Activated naive CD8-positive, alpha-beta T cell (primary cell): ENCODE measurements around the gene KCNG4.

ENCODE experiments used
- H3K27ac Mint-ChIP-seq: one replicate; pipeline ENCODE4 v1.8.0; 2021; ENCODE audit warnings: mixed read lengths
- H3K27me3 Mint-ChIP-seq: one replicate; pipeline ENCODE4 v1.8.0; 2021; ENCODE audit warnings: mixed read lengths
- H3K36me3 Mint-ChIP-seq: one replicate; pipeline ENCODE4 v1.8.0; 2021; ENCODE audit warnings: mixed read lengths
- H3K4me1 Mint-ChIP-seq: one replicate; pipeline ENCODE4 v1.8.0; 2021; ENCODE audit warnings: low read depth, mixed read lengths
- H3K4me3 Mint-ChIP-seq: one replicate; pipeline ENCODE4 v1.8.0; 2021; ENCODE audit warnings: mild to moderate bottlenecking, mixed read lengths
- H3K9me3 Mint-ChIP-seq: one replicate; pipeline ENCODE4 v1.8.0; 2021; ENCODE audit warnings: low read depth, mixed read lengths

Gene KCNG4

GRCh38 chr16:84271866-84272265, 32.1 kb upstream of the KCNG4 start:
- Mint-ChIP-seq H3K4me1 (no peaks in the 10 kb centered on the region), H3K27me3 (peaks cover 4% of the 10 kb centered on the region), H3K9me3 (no peaks in the 10 kb centered on the region), H3K27ac (no peak overlapping the region), H3K4me3 (no peak overlapping the region), H3K36me3 (no peaks in the 10 kb centered on the region)

GRCh38 chr16:84271037-84271436, 31.2 kb upstream of the KCNG4 start:
- no peak overlapping the region for H3K4me3 Mint-ChIP-seq

GRCh38 chr16:84270531-84270930, 30.7 kb upstream of the KCNG4 start:
- Mint-ChIP-seq H3K4me1 (no peaks in the 10 kb centered on the region), H3K4me3 (no peak overlapping the region), H3K27me3 (peaks cover 3% of the 10 kb centered on the region), H3K9me3 (no peaks in the 10 kb centered on the region), H3K36me3 (no peaks in the 10 kb centered on the region), H3K27ac (no peak overlapping the region)

More at GRCh38 chr16:84271037-84271436, 31.2 kb upstream of the KCNG4 start:
- no peaks in the 10 kb centered on the region for H3K4me1 Mint-ChIP-seq
- no peaks in the 10 kb centered on the region for H3K36me3 Mint-ChIP-seq
- no peaks in the 10 kb centered on the region for H3K9me3 Mint-ChIP-seq
- H3K27ac Mint-ChIP-seq: no peak overlapping the region
- peaks cover 6% of the 10 kb centered on the region for H3K27me3 Mint-ChIP-seq

- H3K4me3 Mint-ChIP-seq: no peak overlapping the region
- H3K27ac Mint-ChIP-seq: no peak overlapping the region
- H3K4me1 Mint-ChIP-seq: no peaks in the 10 kb centered on the region
- no peaks in the 10 kb centered on the region for H3K36me3 Mint-ChIP-seq
- peaks cover 4% of the 10 kb centered on the region for H3K27me3 Mint-ChIP-seq
- H3K9me3 Mint-ChIP-seq: no peaks in the 10 kb centered on the region
Observed at GRCh38 chr16:84270071-84270470, 30.3 kb upstream of the KCNG4 start.

GRCh38 chr16:84268291-84269040, 28.7 kb upstream of the KCNG4 start:
- H3K4me1 Mint-ChIP-seq: no peaks in the 10 kb centered on the region
- H3K9me3 Mint-ChIP-seq: no peaks in the 10 kb centered on the region
- H3K27ac Mint-ChIP-seq: no peak overlapping the region
- no peak overlapping the region for H3K4me3 Mint-ChIP-seq
- H3K36me3 Mint-ChIP-seq: no peaks in the 10 kb centered on the region
- H3K27me3 Mint-ChIP-seq: peaks cover 4% of the 10 kb centered on the region

GRCh38 chr16:84267380-84267779, 27.6 kb upstream of the KCNG4 start:
- no peaks in the 10 kb centered on the region for H3K36me3 Mint-ChIP-seq
- H3K27me3 Mint-ChIP-seq: peaks cover 4% of the 10 kb centered on the region
- H3K4me3 Mint-ChIP-seq: no peak overlapping the region
- H3K4me1 Mint-ChIP-seq: no peaks in the 10 kb centered on the region
- no peaks in the 10 kb centered on the region for H3K9me3 Mint-ChIP-seq
- H3K27ac Mint-ChIP-seq: no peak overlapping the region

GRCh38 chr16:84266451-84266850, 26.6 kb upstream of the KCNG4 start:
- H3K4me3 Mint-ChIP-seq: no peak overlapping the region
- H3K4me1 Mint-ChIP-seq: no peaks in the 10 kb centered on the region
- no peaks in the 10 kb centered on the region for H3K9me3 Mint-ChIP-seq
- H3K27me3 Mint-ChIP-seq: peaks cover 5% of the 10 kb centered on the region
- no peak overlapping the region for H3K27ac Mint-ChIP-seq
- no peaks in the 10 kb centered on the region for H3K36me3 Mint-ChIP-seq

- Mint-ChIP-seq H3K27me3 (peaks cover 5% of the 10 kb centered on the region), H3K36me3 (no peaks in the 10 kb centered on the region), H3K27ac (no peak overlapping the region), H3K4me3 (no peak overlapping the region), H3K4me1 (no peaks in the 10 kb centered on the region), H3K9me3 (no peaks in the 10 kb centered on the region)
Observed at GRCh38 chr16:84262939-84263338, 23.1 kb upstream of the KCNG4 start.

- Mint-ChIP-seq H3K9me3 (no peaks in the 10 kb centered on the region), H3K4me3 (no peak overlapping the region), H3K36me3 (no peaks in the 10 kb centered on the region), H3K4me1 (no peaks in the 10 kb centered on the region), H3K27me3 (peaks cover 8% of the 10 kb centered on the region), H3K27ac (no peak overlapping the region)
Observed at GRCh38 chr16:84262031-84262430, 22.2 kb upstream of the KCNG4 start.

- Mint-ChIP-seq H3K4me3 (no peak overlapping the region), H3K27ac (no peak overlapping the region), H3K9me3 (no peaks in the 10 kb centered on the region), H3K4me1 (no peaks in the 10 kb centered on the region), H3K27me3 (peaks cover 12% of the 10 kb centered on the region), H3K36me3 (no peaks in the 10 kb centered on the region)
Observed at GRCh38 chr16:84260766-84261554, 21.1 kb upstream of the KCNG4 start.

GRCh38 chr16:84259691-84260090, 19.9 kb upstream of the KCNG4 start:
- Mint-ChIP-seq H3K4me3 (no peak overlapping the region), H3K27ac (no peak overlapping the region), H3K4me1 (no peaks in the 10 kb centered on the region), H3K27me3 (peaks cover 10% of the 10 kb centered on the region), H3K36me3 (no peaks in the 10 kb centered on the region), H3K9me3 (no peaks in the 10 kb centered on the region)

GRCh38 chr16:84258266-84258665, 18.5 kb upstream of the KCNG4 start:
- no peaks in the 10 kb centered on the region for H3K4me1 Mint-ChIP-seq
- no peaks in the 10 kb centered on the region for H3K36me3 Mint-ChIP-seq
- no peak overlapping the region for H3K4me3 Mint-ChIP-seq
- H3K9me3 Mint-ChIP-seq: no peaks in the 10 kb centered on the region
- no peak overlapping the region for H3K27ac Mint-ChIP-seq
- H3K27me3 Mint-ChIP-seq: peaks cover 10% of the 10 kb centered on the region

- Mint-ChIP-seq H3K4me3 (no peak overlapping the region), H3K27me3 (peaks cover 17% of the 10 kb centered on the region), H3K9me3 (no peaks in the 10 kb centered on the region), H3K36me3 (no peaks in the 10 kb centered on the region), H3K27ac (no peak overlapping the region), H3K4me1 (no peaks in the 10 kb centered on the region)
Observed at GRCh38 chr16:84255050-84255810, 15.4 kb upstream of the KCNG4 start.

GRCh38 chr16:84254062-84254461, 14.2 kb upstream of the KCNG4 start:
- H3K36me3 Mint-ChIP-seq: no peaks in the 10 kb centered on the region
- no peaks in the 10 kb centered on the region for H3K4me1 Mint-ChIP-seq
- no peaks in the 10 kb centered on the region for H3K9me3 Mint-ChIP-seq
- no peak overlapping the region for H3K27ac Mint-ChIP-seq
- peaks cover 17% of the 10 kb centered on the region for H3K27me3 Mint-ChIP-seq
- H3K4me3 Mint-ChIP-seq: no peak overlapping the region

- no peaks in the 10 kb centered on the region for H3K9me3 Mint-ChIP-seq
- H3K27me3 Mint-ChIP-seq: peaks cover 17% of the 10 kb centered on the region
- H3K36me3 Mint-ChIP-seq: no peaks in the 10 kb centered on the region
- H3K4me1 Mint-ChIP-seq: no peaks in the 10 kb centered on the region
- H3K27ac Mint-ChIP-seq: no peak overlapping the region
- no peak overlapping the region for H3K4me3 Mint-ChIP-seq
Observed at GRCh38 chr16:84253173-84253572, 13.4 kb upstream of the KCNG4 start.
